Mammary epithelial cell (primary cell): ENCODE measurements around the gene LDLRAD4.

Experiments
- CTCF ChIP-seq, 2 donors: IDR thresholded peaks in 1 of 2; conservative IDR thresholded peaks in 1 of 2; 2 replicates each; pipeline ENCODE4 v1.5.1; 2011 to 2012; ENCODE audit warnings: inconsistent platforms in 2 of 2, low read length in 2 of 2, mild to moderate bottlenecking in 2 of 2, control low read depth in 1 of 2, low read depth in 1 of 2; ENCODE audit not compliant: insufficient read depth in 1 of 2; ENCODE audit errors: extremely low read depth in 1 of 2
- EZH2 ChIP-seq: IDR thresholded peaks from 2 replicates; pipeline ENCODE4 v1.6.1; 2012; ENCODE audit warnings: low read length, inconsistent platforms, borderline replicate concordance

- TF ChIP-seq CTCF (conservative IDR thresholded peaks at IDR 0.05 in 1 of 2, IDR thresholded peaks at IDR 0.05 in 1 of 2; ENCODE audit: extremely low read depth in 1 of 2, insufficient read depth in 1 of 2, low read depth in 1 of 2, low read length in 2 of 2): no peak
- TF ChIP-seq EZH2: no peak
Observed at GRCh38 chr18:13245481-13246000, 27.0 kb downstream of the LDLRAD4 start.
